Effector CD4-positive, alpha-beta T cell (primary cell): Measurements from ENCODE around the gene RPL18A.
"Not testable (repeated sequence)": the region's sequence is repeated elsewhere in the genome, so short reads cannot be mapped to it uniquely, and the experiment has no call there.

Source experiments
- DNase-seq: peaks from one replicate; pipeline ENCODE4 v3.0.0-alpha.2; 2020

The RPL18A gene

DNA sequence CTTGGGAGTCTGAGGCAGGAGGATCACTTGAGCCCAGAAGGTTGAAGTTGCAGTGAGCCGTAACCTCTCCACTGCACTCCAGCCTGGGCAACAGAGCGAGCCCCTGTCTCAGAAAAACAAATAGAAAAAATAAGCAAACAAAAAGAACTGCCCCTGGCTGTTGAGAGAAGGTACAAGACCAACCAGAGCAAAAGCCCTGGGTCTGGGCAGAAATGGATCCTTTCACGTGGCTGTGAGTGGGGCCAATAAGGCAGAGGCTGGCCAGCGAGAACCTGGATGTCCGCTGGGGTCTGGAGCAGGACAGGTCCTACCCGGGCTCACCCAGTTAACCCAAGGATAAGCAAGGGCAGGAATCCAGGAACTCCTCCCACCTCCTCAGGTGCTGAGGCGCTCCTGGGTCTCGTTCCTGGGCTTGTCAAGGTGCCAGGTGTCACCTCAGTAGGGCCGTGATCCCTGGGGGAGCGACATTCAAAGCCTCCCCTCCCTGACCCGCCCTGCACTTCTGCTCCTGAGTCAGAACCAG, 7.3 kb downstream of the RPL18A start:
- no peak for DNase-seq

DNA sequence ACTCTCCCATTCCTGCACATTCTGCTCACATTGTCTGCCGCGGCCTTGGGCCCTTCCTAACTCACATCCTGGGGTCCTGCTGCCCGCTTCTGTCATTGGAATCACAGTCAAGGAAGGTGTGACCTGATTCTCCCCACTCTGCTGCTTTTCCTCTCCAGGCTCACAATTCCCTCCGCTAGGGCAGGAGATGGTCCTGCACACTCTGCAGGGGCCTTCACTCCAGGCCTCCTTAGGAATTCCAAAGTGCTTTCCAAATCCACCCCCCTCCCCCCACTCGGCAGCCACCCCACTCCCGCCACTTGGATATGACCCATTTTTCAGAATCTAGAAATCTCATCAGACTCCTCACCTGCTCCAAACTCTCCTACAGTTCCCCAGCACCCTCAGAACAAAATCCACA, 9.0 kb downstream of the RPL18A start:
- DNase-seq, result no peak

DNA sequence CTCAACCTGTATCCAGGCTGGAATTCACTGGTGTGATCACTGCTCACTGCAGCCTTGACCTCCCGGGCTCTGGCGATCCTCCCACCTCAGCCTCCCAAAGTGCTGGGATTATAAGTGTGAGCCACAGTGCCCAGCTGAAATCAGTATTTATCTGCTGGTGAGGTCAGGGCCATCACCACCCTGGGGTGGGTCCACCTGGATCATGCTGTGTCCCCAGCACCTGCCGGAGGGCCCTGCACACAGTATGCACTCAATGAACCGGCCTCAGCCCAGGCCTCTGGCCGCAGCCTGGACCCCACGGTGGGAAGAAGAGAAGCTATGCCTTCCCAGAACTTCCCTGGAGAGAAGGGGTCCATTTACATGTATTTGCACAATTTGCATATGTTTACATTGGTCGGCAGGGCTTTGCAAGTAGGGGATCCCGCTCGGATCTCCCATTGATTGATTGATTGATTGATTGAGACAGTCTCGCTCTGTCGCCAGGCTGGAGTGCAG, 9.5 kb downstream of the RPL18A start:
- no peak for DNase-seq

DNA sequence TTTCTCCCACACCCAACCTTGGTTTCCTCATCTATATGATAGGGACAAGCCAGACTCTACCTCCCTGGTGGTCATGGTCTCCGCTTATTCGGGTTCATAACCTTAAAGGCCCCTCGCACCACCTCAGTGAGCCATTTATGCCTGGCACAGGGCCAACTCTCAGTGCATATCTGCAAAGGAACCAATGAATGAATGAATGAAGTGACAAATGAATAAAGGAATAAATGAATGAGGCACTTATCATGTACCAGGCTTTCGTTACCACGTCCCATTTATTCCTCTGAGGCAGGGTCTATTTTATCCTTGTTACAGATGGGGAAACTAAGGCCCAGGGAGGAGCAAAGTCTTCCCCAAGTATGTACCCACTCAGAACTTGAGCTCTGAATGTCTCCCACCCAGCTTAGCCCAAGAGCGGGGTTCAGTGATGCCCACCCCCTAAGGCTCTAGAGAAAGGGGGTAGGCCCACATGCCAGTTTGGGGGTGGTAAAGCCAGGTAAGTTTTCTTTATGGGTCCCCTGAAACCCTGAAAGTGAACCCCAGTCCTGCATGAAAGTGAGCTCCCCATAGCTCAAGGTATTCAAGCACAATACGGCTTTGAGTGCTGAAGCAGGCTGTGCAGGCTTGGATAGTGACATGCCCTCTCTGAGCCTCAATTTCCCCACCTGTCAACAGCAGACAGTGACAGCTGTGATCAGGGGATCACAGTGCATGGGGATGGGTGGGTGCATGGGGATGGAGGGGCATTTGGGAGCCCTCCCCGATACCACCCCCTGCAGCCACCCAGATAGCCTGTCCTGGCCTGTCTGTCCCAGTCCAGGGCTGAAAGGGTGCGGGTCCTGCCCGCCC, 11.5 kb downstream of the RPL18A start:
- DNase-seq, result no peak

DNA sequence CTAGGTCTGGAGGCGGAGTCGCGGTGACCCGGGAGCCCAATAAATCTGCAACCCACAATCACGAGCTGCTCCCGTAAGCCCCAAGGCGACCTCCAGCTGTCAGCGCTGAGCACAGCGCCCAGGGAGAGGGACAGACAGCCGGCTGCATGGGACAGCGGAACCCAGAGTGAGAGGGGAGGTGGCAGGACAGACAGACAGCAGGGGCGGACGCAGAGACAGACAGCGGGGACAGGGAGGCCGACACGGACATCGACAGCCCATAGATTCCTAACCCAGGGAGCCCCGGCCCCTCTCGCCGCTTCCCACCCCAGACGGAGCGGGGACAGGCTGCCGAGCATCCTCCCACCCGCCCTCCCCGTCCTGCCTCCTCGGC, 12.2 kb downstream of the RPL18A start, which contains the start of gene SLC5A5:
SLC5A5 (plus strand) TSS at position 68 of the 373 bp plus-strand sequence. CDS start 375 bp downstream, outside the sequence.
- DNase-seq, result no peak

DNA sequence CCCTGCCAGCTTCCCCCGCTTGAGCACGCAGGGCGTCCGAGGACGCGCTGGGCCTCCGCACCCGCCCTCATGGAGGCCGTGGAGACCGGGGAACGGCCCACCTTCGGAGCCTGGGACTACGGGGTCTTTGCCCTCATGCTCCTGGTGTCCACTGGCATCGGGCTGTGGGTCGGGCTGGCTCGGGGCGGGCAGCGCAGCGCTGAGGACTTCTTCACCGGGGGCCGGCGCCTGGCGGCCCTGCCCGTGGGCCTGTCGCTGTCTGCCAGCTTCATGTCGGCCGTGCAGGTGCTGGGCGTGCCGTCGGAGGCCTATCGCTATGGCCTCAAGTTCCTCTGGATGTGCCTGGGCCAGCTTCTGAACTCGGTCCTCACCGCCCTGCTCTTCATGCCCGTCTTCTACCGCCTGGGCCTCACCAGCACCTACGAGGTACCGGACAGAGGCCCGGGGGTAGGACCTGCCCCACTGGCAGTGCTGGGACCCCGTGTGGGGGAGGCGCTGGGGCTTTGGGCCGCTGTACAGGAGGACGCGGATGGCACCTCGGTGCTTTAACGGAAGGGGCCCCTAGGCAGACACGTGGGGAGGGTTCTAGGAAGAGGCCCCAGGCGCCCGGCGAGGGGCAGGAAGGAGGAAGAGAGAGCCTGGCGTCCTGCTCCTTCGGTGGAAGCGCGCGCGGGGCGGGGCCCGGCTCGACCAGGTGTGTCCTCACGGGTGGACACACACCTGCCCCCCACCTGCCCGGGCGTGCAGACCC, 12.7 kb downstream of the RPL18A start:
- no peak for DNase-seq

DNA sequence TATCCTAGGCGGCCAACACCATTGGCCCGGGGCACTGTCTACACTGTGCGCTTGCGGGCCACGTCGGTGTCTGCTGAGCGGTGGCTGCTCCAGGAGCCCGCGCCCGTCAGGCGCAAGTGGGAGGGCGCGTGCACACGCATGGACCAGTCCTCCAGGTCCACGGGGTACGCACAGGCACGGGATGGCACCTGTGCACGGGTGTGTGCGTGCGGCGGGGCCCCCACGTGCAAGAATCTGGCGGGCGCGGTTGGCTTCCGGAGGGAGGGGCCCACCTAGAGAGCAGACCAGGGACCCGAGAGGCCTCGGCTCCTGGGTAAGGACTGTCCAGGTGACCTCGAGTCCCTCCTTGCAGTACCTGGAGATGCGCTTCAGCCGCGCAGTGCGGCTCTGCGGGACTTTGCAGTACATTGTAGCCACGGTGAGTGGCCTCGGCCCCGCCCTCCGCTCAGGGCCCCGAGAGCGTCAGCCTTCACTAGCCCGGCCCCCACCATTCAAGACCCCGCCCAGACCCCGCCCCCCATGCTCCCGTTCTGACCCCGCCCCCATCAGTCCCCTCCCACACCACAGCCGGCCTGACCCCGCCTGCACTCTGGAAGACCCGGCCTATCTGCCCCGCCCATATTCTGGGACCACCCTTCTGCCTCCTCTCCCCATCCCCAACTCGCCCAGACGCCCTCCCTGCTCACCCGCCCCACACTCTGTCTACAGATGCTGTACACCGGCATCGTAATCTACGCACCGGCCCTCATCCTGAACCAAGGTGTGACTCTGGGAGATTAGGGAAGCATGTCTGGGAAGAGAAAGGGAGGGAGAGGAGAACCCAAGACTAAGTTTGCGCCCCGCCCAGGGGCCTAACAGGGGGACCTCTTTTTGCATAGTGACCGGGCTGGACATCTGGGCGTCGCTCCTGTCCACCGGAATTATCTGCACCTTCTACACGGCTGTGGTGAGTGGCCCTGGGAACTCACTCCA, 14.4 kb downstream of the RPL18A start:
- peak; percentile 47 for DNase-seq

DNA sequence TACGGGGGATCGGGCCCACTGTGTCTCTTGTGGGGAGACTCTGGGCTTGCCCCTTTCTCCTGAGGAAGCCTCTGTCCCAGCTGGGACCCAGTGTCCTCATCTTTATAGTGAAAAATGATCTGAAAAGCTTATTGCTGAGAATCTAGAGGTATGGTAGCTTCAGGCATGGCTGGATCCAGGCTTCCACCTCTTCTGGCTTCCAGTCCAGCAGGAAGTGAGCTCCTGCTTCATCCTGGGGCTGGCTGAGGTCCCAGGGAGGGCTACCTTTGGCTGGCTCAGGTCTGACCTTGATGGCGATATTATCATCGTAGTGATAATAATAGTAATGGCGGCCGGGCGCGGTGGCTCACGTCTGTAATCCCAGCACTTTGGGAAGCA, 15.0 kb downstream of the RPL18A start:
- no peak for DNase-seq

DNA sequence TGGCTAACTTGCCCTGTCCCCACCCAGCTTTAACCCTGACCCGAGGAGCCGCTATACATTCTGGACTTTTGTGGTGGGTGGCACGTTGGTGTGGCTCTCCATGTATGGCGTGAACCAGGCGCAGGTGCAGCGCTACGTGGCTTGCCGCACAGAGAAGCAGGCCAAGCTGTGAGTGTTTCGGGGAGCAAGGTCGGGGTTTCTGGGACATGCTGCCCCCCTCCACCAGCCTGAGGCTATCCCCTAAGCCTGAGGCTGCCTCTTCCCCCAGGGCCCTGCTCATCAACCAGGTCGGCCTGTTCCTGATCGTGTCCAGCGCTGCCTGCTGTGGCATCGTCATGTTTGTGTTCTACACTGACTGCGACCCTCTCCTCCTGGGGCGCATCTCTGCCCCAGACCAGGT, 18.0 kb downstream of the RPL18A start:
- no peak for DNase-seq

DNA sequence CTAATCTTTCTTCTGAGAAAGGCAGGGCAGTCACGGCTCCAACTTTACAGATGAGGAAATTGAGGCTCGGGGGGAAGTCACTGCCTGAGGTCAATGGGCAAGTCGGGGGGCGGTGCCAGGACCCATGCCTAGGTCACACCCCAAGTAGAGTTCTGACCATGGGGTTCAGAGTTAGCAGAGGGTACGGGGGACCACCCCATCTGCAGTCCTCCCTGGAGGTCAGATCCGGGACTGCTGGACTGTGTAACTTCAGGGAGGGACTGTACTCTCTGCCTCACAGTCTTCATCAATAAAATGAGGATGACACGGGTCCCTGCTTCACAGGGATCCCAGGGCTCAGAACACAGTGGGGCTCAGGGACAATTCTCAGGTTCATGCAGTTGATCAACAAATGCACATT, 19.8 kb downstream of the RPL18A start:
- no peak for DNase-seq

DNA sequence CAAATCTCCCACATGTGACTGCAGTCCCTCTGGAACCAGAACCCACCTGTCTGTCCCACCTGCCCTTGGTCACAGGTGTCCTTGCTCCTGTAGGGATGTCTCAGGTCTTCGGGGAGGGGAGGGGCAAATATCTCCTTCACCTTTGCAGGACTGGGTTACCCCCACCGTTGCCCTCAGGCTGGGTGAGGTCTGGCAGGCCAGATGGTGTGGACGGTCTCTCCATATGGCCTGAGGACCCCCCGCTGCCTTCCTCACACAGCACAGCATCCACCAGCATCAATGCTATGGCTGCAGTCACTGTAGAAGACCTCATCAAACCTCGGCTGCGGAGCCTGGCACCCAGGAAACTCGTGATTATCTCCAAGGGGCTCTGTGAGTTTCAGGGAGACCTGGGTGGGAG, 22.0 kb downstream of the RPL18A start:
- no peak for DNase-seq

DNA sequence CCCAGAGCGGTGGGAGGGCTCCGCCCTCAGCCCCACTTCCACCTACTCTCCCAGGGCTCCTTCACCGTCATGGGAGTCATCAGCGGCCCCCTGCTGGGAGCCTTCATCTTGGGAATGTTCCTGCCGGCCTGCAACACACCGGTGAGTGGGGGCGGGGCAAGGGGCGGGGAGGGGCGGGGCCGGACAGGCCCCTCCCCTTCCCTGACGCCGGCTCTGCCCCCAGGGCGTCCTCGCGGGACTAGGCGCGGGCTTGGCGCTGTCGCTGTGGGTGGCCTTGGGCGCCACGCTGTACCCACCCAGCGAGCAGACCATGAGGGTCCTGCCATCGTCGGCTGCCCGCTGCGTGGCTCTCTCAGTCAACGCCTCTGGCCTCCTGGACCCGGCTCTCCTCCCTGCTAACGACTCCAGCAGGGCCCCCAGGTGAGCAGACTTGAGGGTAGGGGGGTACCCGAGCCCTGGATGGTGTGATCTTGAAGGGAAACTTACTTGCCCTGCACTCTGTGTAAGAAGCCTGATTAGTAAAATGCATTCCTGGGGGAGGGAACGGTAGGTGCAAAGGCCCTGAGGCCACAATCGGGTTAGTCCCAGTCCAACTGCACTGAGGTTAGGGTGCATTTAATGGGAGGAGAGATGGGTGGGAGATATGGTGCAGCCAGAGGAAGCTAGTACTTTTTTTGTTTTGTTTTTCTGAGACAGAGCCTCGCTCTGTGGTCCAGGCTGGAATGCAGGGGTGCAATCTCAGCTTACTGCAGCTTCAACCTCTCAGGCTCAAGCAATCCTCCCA, 24.1 kb downstream of the RPL18A start:
- DNase-seq, result no peak

DNA sequence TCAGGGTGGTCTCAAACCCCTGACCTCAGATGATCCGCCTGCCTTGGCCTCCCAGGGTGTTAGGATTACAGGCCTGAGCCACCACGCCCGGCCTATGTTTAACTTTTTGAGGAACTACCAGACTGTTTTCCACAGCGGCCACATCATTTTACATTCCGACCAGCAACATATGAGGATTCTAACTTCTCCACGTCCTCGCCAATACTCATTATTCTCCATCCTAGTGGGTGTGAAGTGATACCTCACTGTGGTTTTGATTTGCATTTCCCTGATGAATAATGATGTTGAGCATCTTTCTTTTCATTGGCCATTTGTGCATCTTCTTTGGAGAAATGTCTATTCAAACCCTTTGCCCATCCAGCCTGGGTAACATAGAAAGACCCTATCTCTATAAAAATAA, 26.8 kb downstream of the RPL18A start:
- DNase-seq, result no peak

DNA sequence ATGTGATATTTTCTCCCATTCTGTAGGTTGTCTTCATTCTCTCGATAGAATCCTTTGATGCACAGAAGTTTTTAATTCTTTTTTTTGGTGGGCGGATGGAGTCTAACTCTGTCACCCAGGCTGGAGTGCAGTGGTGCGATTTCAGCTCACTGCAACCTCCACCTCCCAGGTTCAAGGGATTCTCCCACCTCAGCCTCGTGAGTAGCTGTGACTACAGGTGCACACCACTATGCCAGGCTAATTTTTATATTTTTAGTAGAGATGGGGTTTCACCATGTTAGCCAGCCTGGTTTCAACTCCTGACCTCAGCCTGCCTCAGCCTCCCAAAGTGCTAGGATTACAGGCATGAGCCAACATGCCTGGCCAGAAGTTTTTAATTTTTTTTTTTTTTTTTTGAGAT, 27.5 kb downstream of the RPL18A start:
- not testable (repeated sequence) for DNase-seq

DNA sequence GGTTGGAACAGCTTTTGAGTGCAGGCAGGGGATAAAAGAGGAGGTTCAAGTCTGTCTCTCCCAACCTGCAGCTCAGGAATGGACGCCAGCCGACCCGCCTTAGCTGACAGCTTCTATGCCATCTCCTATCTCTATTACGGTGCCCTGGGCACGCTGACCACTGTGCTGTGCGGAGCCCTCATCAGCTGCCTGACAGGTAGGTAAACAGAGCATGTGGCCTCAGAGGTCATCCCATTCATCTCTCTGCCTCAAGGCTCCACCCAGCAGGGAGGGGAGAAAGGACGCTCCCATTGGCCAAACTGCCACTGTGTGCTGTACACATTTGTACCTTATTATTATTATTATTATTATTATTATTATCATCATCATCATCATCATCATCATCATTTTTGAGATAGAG, 28.6 kb downstream of the RPL18A start:
- DNase-seq, result no peak

DNA sequence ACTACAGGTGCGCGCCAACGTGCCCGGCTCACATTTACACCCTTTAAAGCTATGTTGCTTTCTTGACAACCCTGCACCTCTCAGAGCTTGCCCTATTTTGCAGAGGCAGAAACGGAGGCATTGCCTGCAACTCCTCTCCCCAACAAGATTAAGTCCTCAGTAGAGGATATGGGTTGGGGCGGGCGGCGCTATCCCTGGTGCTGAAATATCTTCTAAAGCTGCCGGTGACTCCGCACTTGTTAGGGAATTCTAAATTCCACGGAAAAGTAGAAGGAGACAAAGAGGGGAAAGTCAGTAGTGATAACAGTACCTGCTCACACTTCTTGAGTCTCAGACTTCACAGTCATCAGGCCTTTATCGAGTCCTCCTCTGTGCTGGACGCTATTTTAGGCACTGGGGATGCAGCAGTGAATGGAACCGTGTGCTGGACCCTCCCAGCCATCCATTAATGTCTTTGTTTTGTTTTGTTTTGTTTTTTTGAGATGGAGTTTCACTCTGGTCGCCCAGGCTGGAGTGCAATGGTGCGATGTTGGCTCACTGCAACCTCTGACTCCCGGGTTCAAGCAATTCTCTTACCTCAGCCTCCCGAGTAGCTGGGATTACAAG, 30.0 kb downstream of the RPL18A start:
- DNase-seq, result no peak

DNA sequence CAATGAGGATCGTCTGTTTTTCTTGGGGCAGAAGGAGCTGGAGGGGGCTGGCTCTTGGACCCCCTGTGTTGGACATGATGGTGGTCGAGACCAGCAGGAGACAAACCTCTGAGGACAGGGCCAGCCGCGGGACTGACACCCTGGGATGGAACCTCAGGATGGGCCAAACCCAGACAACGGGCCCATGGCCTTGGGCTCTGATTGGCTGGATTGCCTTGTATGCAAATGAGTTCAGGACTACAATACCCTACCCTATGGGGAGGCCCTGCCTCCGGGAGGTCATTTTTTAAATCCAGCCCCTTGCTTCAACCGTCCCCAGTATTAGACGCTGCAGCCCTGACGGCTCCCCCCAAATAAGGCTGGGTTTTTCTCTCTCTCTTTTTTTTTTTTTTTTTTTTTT, 34.1 kb downstream of the RPL18A start:
- DNase-seq, result no peak

DNA sequence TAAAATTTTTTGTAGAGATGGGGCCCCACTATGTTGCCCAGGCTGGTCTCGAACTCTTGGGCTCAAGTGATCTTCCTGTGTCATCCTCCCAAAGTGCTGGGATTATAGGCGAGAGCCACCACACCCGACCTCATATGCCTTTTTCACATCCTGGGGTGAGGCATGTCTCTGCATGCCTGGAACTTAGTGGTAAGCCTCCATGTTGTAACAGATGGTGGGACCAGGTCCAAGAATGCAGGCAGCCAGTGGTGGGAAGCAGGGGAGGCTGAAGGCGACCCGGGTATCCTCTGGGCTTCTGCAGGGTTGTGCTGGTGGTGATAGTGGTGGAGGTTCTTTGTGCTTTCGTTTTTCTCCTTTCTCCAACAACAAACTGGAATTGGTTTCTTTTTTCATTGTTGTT, 43.0 kb downstream of the RPL18A start:
- DNase-seq, result no peak

DNA sequence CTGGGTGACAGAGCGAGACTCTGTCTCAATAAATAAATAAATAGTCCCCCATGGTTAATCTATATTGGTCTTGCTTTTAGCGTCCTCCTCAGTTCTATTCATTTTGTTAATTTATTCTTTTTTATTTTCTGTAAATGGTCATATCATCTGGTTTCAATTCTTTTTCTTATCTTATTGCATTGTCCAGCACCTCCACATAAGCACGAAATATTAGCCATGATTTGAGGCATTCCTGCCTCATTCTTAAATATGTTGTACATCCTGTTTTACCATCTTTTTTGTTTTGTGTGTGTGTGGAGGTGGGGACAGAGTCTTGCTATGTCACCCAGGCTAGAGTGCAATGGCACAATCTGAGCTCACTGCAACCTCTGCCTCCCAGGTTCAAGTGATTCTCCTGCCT, 48.5 kb downstream of the RPL18A start:
- no peak for DNase-seq

DNA sequence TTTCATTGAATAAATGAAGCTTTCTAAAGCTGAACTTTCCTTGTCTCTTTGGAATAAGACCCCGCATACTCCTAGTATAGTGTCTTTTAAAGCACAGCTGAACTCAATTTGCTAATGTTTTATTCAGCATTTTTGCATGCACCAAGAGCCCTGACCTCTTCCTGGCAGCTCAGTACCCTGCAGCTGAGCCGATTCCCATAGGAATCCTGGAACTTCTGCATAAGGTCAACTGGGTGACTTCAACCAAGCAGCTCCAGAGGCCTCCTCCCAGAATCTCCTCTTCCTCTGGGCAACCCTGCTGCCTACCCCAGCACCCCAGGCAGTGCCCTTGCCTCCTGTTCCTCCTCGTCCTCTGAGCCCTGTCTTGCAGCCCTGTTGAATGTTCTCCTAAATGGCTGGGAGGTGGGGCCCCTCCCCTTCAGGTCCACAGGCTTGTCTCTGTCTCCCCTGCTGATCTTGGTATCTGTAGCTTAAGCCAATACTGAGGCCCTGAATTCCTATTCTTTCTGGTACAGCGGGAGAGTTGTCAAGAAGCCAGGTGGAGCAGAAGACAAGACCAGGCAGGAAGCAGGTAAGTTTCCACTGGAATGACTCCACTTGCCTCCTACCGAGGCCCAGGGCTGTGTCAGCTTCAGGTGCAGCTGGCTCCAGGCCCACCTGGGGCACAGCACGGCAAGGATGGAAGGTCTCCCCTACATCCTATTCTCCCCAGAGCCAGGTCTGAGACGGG, 49.5 kb downstream of the RPL18A start:
- DNase-seq, result no peak
